Skeletal muscle cell (primary cell): ENCODE data around the gene NAA38.

Experiments used
- DNase-seq: peaks from one replicate; pipeline ENCODE4 v3.0.0-alpha.2; 2010; ENCODE audit warnings: low read depth
- H3K4me3 ChIP-seq: 2 replicates; pipeline ENCODE4 v1.5.1; 2011; ENCODE audit warnings: low read depth, mild to moderate bottlenecking, control low read depth, low read length, moderate library complexity

NAA38 gene, protein sequence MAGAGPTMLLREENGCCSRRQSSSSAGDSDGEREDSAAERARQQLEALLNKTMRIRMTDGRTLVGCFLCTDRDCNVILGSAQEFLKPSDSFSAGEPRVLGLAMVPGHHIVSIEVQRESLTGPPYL

DNA sequence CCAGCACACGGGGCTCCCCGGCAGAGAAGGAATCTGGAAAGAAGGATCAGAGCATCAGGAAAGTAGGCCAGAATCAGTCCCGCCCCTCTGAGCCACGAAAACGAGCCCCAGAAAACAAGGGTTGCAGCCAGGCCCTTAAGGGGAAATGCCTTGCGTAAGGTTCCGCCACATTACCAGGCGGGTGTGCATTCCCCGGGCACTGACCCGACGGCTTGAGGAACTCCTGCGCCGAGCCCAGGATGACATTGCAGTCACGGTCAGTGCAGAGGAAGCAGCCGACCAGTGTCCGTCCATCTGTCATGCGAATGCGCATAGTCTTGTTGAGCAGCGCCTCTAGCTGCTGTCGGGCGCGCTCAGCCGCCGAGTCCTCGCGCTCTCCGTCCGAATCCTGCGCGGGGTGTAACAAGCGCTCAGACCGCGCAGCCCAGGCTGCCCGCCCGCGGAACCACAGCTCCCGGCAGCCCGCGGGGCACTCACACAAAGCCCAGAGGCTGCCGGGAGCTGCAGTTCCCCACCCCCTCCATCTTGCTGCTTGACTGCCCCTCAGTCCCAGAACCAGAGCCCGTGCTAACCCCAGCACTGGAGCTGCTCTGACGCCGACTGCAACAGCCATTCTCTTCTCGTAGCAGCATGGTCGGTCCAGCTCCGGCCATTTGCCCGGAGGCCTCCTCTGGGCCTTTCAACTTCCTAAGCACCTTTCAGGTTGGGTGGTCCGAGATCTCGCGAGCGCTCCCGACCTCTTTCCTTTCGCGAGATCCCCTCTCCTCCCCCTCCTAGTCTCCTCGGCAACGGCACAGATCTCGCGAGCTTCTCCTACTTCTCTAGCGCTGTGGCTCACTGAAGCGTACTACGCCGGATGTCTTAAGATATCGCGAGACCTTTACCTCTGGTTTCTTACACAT lies at the start of gene NAA38:
TSS of gene NAA38 (minus strand) at position 749 of the 902 bp plus-strand sequence. CDS start at position 653, 96 bp downstream.
- H3K4me3 ChIP-seq = peak within 1 kb of the TSS; percentile 75

DNA sequence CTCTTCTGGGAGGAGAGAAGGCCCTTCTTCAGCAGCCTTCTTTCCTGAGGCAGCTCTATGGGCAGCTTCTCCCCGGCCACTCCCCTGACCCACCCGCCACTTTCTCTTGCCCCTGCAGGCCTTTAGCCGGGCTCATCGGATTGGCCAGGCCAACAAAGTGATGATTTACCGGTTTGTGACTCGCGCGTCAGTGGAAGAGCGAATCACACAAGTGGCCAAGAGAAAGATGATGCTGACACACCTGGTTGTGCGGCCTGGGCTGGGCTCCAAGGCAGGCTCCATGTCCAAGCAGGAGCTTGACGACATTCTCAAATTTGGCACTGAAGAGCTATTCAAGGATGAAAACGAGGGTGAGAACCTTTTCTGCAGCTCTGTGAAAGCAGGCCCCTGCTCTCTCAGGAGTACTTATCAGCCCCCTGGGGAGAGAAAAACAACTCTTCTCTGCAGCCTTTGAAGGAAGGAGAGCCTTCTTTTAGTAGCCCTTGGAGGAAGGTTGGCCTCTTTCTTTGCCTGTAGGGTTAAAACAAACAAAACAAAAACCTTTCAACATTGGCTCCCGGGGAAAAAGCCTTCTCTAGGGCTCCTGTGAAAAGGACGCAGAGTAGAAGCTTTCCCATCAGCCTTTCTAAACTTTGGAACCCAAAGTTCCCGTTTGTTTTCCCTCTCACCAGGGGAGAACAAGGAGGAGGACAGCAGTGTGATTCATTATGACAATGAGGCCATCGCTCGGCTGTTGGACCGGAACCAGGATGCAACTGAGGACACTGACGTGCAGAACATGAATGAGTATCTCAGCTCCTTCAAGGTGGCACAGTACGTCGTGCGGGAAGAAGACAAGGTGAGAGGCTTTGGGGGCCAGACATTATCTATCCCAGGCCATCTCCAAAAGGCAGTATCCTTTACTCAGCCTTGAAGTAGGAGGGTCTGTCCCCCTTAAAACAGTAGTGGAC lies 46.1 kb upstream of the NAA38 start:
- no peak overlapping the region for H3K4me3 ChIP-seq
- no peak for DNase-seq

More for the DNA sequence above, at the start of gene NAA38:
- DNase-seq = peak; percentile 99

DNA sequence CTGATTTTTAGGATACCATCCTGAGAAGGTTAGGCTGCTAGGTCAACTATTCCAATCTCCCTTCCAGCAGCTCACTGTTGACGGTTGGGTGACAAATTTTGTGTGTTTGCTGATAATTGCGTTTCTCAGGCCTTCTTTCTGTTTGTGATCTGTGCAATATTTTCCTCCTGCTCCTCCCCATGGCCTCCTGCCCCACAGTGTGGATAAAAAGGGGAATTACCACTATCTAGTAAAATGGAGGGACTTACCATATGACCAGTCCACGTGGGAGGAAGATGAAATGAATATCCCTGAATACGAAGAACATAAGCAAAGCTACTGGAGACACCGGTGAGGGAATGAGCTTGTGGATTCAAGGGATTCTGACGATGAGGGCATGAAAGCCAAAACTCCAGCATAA lies 40.4 kb upstream of the NAA38 start:
- DNase-seq = no peak
- no peak overlapping the region for H3K4me3 ChIP-seq

DNA sequence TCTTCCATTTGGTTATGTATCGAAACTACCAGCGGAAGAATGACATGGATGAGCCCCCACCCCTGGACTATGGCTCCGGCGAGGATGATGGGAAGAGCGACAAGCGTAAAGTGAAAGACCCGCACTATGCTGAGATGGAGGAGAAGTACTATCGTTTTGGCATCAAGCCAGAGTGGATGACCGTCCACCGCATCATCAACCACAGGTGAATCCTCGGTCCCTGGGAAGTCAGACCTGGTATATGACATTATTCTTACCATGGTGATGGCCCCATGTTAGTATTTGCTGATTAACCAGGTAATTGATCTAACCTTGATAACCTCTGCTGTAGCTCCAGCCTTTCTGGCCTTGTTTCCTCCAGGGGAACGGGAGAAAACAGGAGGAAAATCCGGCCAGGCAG lies 39.7 kb upstream of the NAA38 start:
- H3K4me3 ChIP-seq = no peak overlapping the region
- DNase-seq = no peak

DNA sequence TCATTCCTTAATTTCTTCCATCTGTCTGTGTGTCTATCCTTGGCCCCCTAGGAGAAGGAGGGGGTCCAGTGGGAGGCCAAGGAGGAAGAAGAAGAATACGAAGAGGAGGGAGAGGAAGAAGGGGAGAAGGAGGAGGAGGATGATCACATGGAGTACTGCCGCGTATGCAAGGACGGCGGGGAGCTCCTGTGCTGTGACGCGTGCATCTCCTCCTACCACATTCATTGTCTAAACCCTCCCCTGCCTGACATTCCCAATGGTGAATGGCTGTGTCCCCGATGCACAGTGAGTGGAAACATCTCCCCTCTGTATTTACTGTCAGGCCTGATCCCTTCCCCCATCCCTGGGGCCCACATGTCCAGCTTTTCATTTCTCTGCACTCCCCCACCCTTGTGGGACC lies 37.5 kb upstream of the NAA38 start:
- H3K4me3 ChIP-seq = no peak overlapping the region
- DNase-seq = no peak

DNA sequence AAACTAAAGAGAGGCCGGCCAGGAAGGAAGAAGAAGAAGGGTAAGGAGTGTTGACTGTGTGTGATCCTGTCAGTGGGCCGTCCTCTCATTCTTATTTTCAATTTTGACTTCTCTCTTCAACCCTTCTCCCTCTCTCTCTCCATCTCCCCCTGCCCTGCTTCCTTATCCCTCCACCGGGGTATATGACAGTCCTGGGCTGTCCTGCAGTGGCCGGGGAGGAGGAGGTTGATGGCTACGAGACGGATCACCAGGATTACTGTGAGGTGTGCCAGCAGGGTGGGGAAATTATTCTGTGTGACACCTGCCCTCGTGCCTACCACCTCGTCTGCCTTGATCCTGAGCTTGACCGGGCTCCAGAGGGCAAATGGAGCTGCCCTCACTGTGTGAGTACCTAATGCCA lies 36.9 kb upstream of the NAA38 start:
- no peak overlapping the region for H3K4me3 ChIP-seq
- no peak for DNase-seq

DNA sequence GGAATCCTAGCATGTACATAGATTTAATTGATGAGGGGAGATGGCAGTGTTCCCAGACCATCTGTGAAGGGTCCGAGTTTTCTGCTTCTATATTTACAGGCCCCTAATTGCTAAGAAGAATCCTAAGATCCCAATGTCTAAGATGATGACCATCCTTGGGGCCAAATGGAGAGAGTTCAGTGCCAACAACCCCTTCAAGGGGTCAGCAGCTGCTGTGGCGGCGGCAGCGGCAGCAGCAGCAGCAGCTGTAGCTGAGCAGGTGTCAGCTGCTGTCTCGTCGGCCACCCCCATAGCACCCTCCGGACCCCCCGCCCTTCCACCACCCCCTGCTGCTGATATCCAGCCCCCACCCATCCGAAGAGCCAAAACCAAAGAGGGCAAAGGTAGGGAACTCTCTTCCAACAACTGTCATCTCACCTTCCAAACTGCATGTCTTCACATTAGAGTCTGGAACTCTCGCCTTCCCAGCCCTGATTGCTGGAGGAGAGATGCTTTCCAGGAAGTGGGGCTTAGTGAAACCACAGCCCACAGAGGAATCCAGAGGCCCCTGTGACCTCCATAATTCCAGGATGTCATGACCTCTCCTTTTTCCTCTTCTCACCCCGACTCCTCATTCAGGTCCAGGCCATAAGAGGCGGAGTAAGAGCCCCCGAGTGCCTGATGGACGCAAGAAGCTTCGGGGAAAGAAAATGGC lies 36.0 kb upstream of the NAA38 start:
- no peak overlapping the region for H3K4me3 ChIP-seq
- no peak for DNase-seq

DNA sequence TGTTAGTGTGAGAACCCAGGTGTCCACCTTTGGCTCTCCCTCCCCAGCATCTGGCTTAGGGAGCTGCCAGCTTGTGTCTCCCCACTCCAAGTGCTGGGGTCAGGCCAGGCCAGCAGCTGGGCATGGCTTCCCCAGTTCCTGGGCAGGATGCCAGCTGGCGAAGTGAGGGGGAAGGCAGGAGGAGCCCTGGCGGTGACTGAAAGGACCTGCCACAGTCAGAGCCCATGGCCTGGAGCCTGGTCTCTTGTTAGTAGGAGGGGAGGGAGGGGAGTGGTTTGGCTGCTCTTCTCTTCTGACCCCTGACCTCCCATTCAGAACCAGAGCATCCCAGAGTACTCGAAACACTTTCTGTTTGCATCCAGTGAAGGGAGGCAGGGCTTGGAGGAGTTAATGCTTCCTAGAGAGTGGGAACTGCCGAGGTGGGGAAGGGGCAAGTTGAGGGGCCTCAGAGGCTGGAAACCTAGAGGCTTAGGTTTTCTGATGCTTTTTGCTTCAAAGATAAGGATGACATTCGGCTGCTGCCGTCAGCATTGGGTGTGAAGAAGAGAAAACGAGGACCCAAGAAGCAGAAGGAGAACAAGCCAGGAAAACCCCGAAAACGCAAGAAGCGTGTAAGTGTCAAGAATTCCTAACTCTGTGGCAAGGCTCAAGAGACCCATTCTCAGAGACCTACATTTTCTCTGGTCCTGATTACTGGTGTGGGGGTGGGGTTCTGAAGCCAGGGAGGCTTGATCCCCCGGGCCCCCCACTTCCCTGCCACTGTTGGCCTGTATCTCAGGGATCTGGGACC lies 32.0 kb upstream of the NAA38 start:
- no peak overlapping the region for H3K4me3 ChIP-seq
- DNase-seq = peak; percentile 78

DNA sequence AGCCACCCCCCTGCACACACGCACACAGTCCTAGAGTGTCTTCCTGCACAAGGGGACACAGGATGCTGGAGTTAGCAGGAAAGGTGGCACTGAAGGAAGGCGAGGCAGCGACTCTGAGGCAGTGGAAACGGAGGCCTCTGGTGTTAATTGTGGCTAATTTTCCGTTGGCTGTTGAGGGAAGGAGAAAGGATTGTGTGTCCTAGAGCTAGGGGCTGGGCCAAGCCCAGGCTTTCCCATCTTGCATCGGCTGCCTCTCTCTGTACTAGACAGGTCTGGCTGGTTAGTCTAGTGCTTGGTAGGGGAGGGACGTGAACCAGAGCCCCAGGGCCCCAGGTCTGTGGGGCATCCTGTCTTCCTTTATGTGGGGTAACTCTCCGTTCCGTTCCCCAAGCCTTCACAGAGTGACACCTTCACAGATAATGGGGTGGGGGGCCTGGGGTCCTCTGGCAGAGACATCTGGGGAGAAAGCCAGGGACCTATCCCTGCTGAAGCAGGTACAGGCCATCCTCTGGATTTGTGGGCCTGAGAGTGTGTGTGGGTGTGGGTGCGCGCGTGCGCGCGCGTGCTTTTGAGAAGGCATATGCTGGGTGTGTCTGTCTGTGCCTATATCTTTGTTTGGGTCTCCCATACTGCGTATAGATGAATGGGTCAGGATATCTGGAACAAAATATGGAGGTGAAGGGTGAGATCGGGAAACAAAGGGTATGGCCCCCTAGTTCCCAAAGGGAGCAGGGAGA lies 31.0 kb upstream of the NAA38 start, which contains the start of gene CHD3:
TSS of gene CHD3 (plus strand) at position 606 of the 737 bp plus-strand sequence. CDS start 212 bp downstream, outside the sequence.
- H3K4me3 ChIP-seq = peak within 1 kb of the TSS; percentile 52
- no peak for DNase-seq

DNA sequence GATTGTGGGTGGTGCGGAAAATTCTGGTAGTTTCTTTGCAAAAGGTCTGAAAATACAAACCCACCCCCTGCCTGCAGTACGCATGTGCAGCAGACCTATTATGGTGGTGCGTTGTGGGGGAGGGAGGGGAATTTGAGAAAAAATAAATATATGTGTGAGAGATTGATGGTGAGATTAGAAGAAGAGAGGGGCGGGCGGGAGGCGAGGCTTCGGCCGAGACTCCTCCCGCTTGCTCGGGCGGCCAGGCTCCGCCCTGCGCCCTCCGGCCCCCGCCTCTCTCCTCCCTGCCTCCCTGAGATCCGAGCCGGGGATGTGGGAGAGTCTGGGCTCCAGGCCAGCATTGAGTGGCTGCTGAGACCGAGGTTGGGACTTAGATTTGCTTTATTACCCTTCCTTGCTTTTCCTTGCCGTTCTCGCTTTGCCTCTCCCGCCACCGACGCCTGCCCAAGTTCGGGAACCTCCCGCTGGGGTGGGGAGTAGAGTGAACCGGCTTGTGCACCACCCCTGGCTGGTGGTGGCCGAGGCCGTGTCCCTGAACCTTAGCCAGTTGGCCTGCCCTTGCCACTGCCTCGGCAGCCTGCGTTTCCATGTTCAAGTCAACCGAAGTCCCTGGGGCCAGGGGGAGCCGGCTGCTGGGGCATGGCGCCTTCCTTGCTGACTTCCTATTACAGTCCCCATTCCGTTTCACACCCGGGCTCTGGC lies 30.3 kb upstream of the NAA38 start:
- peak; percentile 96 for DNase-seq
- peak overlapping the region; percentile 66 for H3K4me3 ChIP-seq

DNA sequence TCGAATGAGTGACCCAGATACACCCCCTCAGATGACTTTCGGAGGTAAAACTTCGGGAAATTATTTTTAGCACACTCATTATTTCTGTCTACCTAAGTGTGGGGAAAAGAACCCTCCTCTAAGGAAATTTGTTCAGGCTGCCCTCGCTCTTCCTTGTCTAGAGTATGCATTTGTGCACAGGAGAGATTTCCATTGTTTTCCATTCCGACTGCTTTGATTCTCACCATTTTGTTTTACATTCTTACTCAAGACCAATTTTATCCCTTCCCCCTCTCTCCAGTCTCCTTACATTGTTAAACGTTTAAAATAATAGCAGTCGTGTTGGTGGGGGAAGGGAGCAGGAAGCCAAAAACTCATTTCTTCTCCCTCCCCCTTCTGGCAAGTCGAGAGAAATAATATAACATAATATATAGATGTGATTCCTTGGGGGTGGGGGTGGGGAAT lies 29.7 kb upstream of the NAA38 start:
- H3K4me3 ChIP-seq = peak overlapping the region; percentile 66
- DNase-seq = no peak

DNA sequence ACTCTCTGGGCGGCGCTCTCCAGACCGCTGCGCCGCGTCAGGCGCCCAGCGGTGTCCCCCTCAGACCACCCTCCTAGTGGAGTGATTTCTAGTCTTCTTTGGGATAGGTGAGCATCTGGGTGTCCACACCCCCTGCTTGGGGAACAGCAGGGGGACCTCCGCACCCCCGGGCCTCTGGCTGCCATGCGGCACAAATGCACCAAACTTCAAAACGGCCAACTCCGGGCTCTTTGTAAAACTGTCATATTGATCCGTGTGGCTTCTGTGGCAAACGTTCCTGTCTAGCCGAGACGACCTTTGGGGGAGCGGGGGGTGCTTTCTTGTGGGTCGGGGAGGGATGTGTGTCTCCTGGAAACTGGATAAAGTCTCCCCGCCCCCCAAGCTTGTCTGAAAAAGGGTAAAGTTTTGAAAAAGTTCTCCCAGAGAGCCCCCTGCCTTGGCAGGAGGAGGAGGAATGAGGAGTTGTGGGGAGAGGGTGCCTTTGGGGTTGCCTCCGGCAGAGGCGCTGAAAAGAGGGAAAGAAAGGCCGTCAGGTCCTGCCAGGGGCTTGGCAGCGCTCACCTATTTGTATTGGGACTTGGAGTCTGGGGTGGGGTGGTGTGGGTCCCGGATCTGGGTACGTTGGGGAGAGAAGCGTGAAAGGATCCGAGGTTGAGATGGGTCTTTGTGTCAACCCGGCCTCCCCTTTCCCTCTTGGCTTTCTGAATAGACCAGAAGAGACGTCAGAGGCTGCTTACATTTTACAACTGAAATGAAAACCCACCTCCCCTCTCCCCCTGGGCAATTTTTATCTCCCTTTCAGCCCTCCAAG lies 29.1 kb upstream of the NAA38 start:
- no peak for DNase-seq

DNA sequence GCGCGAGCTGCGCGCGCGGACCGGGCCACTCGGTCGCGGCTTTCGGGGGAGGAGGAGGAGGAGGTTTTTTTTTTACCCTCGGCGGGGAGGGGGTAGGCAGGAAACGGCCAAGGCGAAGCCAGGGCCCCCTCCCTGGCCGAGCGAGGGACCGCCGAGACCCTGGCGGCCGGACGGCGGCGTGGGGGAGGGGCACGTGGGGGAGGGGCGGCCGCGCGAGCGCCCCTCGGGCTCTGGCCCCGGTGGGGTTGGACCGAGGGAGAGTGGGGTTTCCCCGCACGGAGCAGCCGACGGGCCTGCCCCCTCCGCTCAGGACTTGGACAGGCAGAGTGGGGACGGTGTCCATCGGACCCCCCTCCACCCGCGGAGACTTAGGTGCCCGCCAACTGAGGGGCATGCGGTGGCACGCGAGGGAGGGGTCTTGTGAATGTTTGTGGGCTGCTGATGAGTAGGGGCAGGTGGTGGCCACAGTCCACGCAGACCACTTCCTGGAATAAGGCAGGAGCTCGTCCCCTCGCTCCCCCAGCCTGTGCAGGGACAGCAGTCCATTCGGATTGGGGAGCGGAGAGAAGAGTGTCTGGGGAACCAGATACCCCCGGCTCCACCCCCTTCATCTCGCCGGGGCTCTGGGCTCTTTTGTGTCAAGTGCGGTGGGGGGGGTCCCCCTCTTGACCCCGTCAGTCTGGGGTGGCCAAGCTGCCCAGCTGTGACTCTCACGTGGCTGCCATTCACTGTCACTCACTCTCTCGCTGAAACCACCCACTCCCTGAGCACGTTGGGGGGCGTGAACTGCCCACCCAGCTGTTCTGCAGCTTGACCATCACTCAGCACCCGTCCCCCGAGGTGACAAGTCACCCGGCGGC lies 28.2 kb upstream of the NAA38 start:
- peak overlapping the region; percentile 66 for H3K4me3 ChIP-seq

More for the DNA sequence above, 29.1 kb upstream of the NAA38 start:
- H3K4me3 ChIP-seq = peak overlapping the region; percentile 66

DNA sequence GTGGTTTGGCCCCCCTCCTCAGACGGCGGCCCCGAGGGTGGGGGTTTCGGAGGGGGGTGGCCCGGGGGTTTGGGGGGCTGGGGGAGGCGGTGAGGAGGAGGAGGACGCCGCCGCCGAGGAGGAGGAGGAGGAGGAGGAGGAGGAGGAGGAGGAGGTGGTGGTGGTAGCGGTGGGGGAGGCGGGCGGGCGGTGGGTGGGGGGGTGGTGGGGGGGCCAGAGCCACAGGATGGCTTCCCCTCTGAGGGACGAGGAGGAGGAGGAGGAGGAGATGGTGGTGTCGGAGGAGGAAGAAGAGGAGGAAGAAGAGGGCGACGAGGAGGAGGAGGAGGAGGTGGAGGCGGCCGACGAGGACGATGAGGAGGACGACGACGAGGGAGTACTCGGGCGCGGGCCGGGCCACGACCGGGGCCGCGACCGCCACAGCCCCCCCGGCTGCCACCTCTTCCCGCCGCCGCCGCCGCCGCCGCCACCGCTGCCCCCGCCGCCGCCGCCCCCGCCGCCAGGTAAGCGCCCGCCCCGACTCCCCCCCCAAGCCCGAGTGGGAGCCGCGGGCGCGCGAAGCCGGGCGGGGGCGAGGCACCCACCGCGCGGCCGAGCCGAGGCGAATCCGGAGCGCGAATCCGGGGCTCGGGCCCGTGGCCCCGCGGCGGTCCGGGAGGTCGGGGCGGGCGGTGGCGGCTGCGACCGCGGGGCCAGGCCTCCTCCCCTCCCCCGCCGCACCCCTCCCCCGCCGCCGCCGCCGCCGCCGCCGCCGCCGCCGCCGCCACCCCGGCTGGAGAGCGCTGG lies 27.4 kb upstream of the NAA38 start:
- peak overlapping the region; percentile 66 for H3K4me3 ChIP-seq
- DNase-seq = no peak

More for the DNA sequence above, 28.2 kb upstream of the NAA38 start:
- DNase-seq = peak; percentile 43
